ENCODE data around the gene CCDC91.
"Not testable (repeated sequence)": the region's sequence is repeated elsewhere in the genome, so short reads cannot be mapped to it uniquely, and the experiment has no call there.

Gene CCDC91

GRCh38 chr12:28235015-28235414, 44.8 kb downstream of the CCDC91 start:
- DNase-seq: no peak

- DNase-seq: no peak
Measured at GRCh38 chr12:28235985-28236384, 45.7 kb downstream of the CCDC91 start.

GRCh38 chr12:28237423-28237822, 47.2 kb downstream of the CCDC91 start:
- DNase-seq: no peak

GRCh38 chr12:28239918-28240317, 49.7 kb downstream of the CCDC91 start:
- no peak for DNase-seq

GRCh38 chr12:28240853-28241252, 50.6 kb downstream of the CCDC91 start:
- no peak for DNase-seq

- DNase-seq: no peak
Measured at GRCh38 chr12:28242129-28242495, 51.9 kb downstream of the CCDC91 start.

- DNase-seq: no peak
Measured at GRCh38 chr12:28242496-28243309, 52.4 kb downstream of the CCDC91 start.

GRCh38 chr12:28243310-28243633, 53.0 kb downstream of the CCDC91 start:
- no peak for DNase-seq

- no peak for DNase-seq
Measured at GRCh38 chr12:28247806-28248205, 57.5 kb downstream of the CCDC91 start.

GRCh38 chr12:28248555-28249145, 58.4 kb downstream of the CCDC91 start:
- DNase-seq: no peak

GRCh38 chr12:28253161-28253641, 62.9 kb downstream of the CCDC91 start:
- DNase-seq: peak; percentile 64

- DNase-seq: no peak
Measured at GRCh38 chr12:28257411-28257810, 67.2 kb downstream of the CCDC91 start.

GRCh38 chr12:28258998-28259397, 68.7 kb downstream of the CCDC91 start:
- no peak for DNase-seq

- DNase-seq: no peak
Measured at GRCh38 chr12:28265435-28266042, 75.3 kb downstream of the CCDC91 start.

GRCh38 chr12:28267920-28268607, 77.8 kb downstream of the CCDC91 start:
- DNase-seq: not testable (repeated sequence)

GRCh38 chr12:28268608-28269229, 78.5 kb downstream of the CCDC91 start:
- DNase-seq: no peak

GRCh38 chr12:28269851-28270250, 79.6 kb downstream of the CCDC91 start:
- no peak for DNase-seq

- DNase-seq: no peak
Measured at GRCh38 chr12:28278499-28278898, 88.2 kb downstream of the CCDC91 start.

- no peak for DNase-seq
Measured at GRCh38 chr12:28278960-28279359, 88.7 kb downstream of the CCDC91 start.

- no peak for DNase-seq
Measured at GRCh38 chr12:28286352-28286751, 96.1 kb downstream of the CCDC91 start.

- DNase-seq: no peak
Measured at GRCh38 chr12:28290262-28290661, 100.0 kb downstream of the CCDC91 start.

GRCh38 chr12:28292699-28293098, 102.4 kb downstream of the CCDC91 start:
- no peak for DNase-seq

- DNase-seq: no peak
Measured at GRCh38 chr12:28294300-28294699, 104.0 kb downstream of the CCDC91 start.

Measured in CD4-positive, alpha-beta T cell treated with Interleukin-4 for 4 hours (primary cell).